SKM-1 treated with dmso at 0.1 percent for 144 hours (cell line): Measurements from ENCODE around the gene KRTAP12-3.

ENCODE experiments used
- DNase-seq: peaks from one replicate; lab custom pipeline; 2025; ENCODE audit not compliant: unreplicated experiment; lab: John Stamatoyannopoulos, UW

The KRTAP12-3 gene

DNA sequence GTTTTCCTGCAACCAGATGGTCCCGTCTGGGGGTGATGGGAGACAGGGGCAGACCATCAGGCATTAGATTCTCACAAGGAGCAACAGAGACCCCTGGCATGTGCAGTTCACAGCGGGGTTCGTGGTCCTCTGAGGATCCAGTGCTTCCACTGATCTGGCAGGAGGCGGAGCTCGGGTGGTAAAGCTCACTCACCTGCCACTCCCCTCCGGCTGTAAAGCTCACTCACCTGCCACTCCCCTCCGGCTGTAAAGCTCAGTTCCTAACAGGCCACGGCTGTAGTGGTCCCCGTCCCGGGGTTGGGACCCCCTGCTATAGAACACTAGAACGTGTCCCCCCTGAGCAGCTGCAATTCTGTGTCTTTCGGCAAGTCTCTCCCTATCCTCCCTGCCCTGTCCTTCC lies 43.8 kb downstream of the KRTAP12-3 start:
- no peak for DNase-seq

DNA sequence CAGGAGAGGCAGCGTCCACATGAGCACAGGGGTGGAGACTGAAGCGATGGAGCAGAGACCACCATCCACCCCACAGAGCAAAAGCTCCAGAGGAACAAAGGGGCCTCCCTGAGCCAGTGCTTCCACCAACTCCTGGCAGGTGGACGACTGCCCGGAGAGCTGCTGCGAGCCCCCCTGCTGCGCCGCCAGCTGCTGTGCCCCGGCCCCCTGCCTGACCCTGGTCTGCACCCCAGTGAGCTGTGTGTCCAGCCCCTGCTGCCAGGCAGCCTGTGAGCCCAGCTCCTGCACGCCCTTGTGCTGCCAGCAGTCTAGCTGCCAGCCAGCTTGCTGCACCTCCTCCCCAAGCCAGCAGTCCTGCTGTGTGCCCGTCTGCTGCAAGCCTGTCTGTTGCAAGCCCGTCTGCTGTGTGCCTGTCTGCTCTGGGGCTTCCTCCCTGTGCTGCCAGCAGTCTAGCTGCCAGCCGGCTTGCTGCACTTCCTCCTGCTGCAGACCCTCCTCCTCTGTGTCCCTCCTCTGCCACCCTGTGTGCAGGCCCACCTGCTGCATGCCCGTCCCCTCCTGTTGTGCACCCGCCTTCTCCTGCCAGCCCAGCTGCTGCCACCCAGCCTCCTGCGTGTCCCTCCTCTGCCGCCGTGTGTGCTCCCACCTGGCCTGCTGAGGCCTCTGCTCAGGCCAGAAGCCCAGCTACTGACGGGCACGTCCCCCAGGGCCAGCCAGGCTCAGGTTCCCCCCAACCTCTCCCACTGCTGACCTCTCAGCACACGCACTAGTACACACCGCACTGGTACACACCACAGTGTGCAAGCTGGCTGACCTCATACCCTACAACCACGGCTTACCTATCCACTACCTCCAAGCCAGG lies 44.6 kb downstream of the KRTAP12-3 start:
- DNase-seq, result no peak

DNA sequence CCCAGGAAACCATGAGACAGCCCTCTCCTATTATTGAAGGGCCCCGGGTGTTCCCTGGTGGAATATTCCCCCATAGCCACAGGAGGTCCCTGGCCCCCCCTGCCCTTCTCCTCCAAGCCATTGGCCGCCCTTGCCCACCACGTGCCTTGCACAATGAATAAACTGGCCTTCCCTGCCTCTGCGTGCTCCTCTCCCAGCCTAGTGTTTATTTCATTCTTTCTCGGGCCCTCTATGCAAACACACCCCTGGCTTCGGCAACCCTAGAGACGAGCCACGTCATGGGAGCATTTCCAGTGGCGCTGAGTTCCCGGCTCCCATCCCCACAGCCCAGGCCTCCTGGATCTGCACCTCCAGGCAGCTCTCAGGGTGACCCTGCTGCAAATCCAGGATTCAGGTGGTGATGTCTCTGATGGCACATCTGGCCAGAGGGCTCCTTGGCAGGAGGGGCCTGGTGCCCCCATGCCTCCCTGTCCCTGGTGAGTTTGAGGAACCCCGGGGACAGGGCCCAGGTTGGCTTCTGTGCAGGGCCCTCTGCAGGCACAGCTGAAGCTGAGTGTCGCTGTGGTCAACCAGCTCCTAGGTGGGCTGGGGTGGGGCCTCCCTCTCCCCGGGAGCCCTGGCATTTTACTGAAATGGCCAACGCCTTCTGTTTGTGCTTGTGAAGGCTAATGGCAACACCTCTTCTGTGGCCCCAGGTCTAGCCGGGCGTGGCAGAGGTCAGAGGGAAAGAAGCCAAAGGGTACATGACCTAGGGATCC lies 45.4 kb downstream of the KRTAP12-3 start:
- DNase-seq, result no peak

DNA sequence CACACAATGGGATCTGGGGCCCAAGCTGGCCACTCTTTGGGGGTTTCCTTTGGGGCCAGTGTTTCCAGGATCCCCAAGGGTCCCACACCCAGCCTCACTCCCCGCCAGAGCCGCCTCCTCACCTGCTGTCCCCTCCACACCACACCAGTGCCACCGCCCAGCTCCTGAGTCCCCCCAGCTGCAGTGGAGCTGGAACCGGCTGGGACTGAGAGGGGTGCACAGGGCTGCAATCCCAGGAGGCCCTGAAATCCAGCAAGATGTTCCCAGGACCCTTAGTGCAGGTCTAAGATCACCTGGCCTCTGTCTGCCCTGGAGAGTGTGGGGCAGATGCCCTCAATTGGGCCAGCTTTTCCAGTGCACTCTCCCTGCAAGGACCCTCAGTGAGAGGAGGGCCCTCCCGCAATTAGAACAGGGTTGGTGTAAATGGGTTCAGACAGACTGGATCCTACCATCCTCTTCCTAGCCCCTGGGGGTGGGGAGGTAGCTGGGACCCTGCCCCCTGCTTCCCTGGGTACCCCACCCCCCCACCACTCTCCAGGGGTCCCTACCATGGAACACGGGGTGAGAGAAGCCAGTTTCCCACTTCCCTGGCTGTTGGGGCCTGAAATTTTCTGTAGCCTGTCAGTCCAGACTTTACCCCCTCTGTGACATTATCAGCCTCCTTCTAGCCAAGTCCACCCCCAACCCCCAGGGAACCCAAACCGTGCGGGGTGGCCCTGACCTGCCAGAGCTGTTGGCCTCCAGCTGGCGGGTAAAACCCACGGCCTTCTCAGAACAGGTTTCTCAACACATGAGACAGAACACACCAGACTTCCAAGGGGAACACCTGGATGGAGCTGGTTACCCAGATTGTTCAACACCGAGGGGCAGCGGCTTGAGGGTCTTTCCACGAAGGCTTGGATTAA lies 46.3 kb downstream of the KRTAP12-3 start:
- no peak for DNase-seq

DNA sequence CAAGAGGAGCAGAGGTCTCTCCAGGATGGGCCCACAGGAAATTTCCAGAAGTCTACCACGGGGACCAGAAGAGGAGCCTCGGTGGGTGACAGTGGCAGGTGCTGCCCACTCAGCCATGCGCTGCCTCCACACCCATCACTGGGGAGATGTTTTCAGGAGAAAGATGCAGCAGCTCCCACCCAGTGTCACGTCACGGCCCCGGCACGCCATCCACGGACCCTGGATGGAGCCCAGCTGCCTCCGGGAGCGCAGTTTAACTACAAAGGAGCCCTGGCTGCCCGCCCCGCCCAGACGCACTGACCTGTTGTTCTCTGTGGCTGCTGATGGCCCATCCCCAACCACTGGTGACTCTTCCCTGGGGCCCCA lies 46.9 kb downstream of the KRTAP12-3 start:
- DNase-seq, result no peak

DNA sequence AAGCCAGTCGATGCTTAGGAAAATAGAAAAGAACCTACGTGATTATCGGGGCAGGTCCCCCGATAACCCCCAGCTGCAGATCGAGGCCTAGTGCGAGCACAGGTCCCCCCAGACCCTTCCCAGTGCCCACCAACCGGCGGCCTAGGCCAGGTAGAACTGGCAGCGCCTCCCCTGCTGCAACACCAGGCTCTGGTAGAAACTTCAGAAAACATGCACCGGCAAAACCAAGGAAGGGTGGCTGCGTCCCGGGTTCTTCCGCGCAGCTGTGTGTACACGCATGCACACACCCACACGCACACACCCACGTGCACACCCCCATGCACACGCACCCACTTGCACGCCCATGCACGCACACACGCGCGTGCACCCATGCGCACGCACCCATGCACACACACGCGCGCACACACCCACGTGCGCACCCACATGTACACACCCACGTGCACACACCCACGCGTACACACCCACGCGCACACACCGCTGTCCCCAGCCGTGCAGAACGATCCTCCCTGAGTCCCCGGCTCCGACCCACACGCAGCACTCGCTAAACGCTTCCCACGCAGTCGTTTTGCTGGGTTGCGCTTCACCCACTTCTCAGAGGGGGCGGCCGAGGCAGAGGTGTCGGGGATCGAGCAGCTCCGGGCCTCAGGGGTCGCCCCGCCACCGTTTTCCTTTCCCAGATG lies 48.4 kb downstream of the KRTAP12-3 start:
- no peak for DNase-seq

DNA sequence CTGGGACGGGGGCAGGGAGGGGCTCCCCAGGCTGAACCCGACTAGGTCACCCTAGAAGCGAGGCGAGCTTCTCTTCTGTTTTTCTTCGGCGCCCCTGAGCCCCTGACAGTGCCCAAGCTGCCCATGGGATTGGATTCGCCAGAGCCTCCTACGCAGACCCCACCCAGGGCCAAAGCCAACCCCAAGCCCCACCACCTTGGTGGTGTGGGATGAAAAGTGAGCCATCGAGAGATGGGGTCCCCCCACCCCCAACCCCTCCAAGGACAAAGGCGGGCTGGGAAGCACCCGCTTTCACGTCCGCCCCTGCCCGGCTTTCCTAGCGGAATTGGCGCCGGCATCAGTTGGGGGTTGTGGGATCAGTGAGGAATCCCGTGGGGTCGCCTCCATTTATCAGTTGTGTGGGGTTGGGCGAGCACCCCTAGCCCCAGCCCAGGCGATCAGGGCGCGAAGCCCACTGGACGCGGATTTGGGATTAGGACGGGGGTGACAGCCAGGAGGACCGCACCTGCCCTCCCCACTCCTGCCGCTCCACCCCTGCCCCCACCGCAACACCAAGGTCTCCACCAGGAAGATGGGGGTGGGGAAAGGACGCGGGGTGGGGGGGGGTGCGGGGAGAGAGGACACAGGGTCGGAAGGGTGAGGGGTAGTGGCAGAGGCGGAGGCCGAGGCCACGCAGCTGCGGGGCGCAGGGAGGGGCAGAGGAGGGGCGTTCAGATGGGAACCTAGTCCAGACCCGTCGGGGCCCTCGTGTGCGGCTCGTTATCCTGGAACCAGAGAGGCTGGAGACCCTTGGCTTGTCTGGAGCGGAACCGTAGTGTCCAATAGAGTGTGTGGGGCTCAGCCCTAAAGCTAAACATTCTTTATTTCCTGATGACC lies 49.2 kb downstream of the KRTAP12-3 start:
- no peak for DNase-seq
